Trophoblast cell (in vitro differentiated cells and primary cell): Measurements from ENCODE around the gene CRK.

Experiments
- DNase-seq, 2 donors: peaks; one replicate each; pipeline ENCODE4 v3.0.0-alpha.2; 2016
- H2AFZ ChIP-seq: 2 replicates; pipeline ENCODE4 v1.6.1; 2013; ENCODE audit warnings: low read length, moderate library complexity, mild to moderate bottlenecking; ENCODE audit not compliant: insufficient read depth, poor library complexity
- H2AK5ac ChIP-seq: 2 replicates; pipeline ENCODE4 v1.6.1; 2013; ENCODE audit warnings: mild to moderate bottlenecking, low read length
- H2BK120ac ChIP-seq: 2 replicates; pipeline ENCODE4 v1.6.1; 2013; ENCODE audit warnings: low read length, mild to moderate bottlenecking, moderate library complexity; ENCODE audit not compliant: insufficient read depth, poor library complexity
- H2BK12ac ChIP-seq: 2 replicates; pipeline ENCODE4 v1.6.1; 2013; ENCODE audit warnings: mild to moderate bottlenecking, low read length, moderate library complexity
- H2BK5ac ChIP-seq: 2 replicates; pipeline ENCODE4 v1.6.1; 2013; ENCODE audit warnings: low read length, low read depth, moderate library complexity, mild to moderate bottlenecking; ENCODE audit not compliant: poor library complexity
- H3K14ac ChIP-seq: 2 replicates; pipeline ENCODE4 v1.6.1; 2013; ENCODE audit warnings: mild to moderate bottlenecking, low read length
- H3K18ac ChIP-seq: 2 replicates; pipeline ENCODE4 v1.6.1; 2013; ENCODE audit warnings: mild to moderate bottlenecking, low read length
- H3K23ac ChIP-seq: 2 replicates; pipeline ENCODE4 v1.6.1; 2013; ENCODE audit warnings: low read length
- H3K27ac ChIP-seq: 2 replicates; pipeline ENCODE4 v1.5.1; 2013; ENCODE audit warnings: low read depth, mild to moderate bottlenecking, inconsistent platforms, low read length, moderate library complexity
- H3K27me3 ChIP-seq: 2 replicates; pipeline ENCODE4 v1.6.1; 2013; ENCODE audit warnings: inconsistent platforms, mild to moderate bottlenecking, low read length, moderate library complexity; ENCODE audit not compliant: insufficient read depth
- H3K36me3 ChIP-seq, 2 experiments: 1 replicate in 1 of 2; 2 replicates in 1 of 2; pipeline ENCODE4 v1.6.1; 2013; ENCODE audit warnings: low read length in 2 of 2, mild to moderate bottlenecking in 2 of 2, moderate library complexity in 1 of 2; ENCODE audit not compliant: insufficient read depth in 2 of 2, control insufficient read depth in 1 of 2
- H3K4ac ChIP-seq: 2 replicates; pipeline ENCODE4 v1.6.1; 2013; ENCODE audit warnings: low read depth, mild to moderate bottlenecking, low read length, moderate library complexity
- H3K4me1 ChIP-seq, 2 experiments: 1 replicate in 1 of 2; 2 replicates in 1 of 2; pipeline ENCODE4 v1.6.1; 2013; ENCODE audit warnings: low read length in 2 of 2, mild to moderate bottlenecking in 2 of 2, moderate library complexity in 1 of 2; ENCODE audit not compliant: insufficient read depth in 2 of 2, control insufficient read depth in 1 of 2
- H3K4me2 ChIP-seq: 2 replicates; pipeline ENCODE4 v1.6.1; 2013; ENCODE audit warnings: inconsistent platforms, mild to moderate bottlenecking, low read length, moderate library complexity
- H3K4me3 ChIP-seq: 2 replicates; pipeline ENCODE4 v1.5.1; 2013; ENCODE audit warnings: mild to moderate bottlenecking, low read depth, low read length, inconsistent platforms
- H3K79me1 ChIP-seq: one replicate; pipeline ENCODE4 v1.6.1; 2013; ENCODE audit warnings: low read length
- H3K79me2 ChIP-seq: 2 replicates; pipeline ENCODE4 v1.6.1; 2013; ENCODE audit warnings: low read length, mild to moderate bottlenecking; ENCODE audit not compliant: control insufficient read depth, insufficient read depth, poor library complexity
- H3K9ac ChIP-seq: 2 replicates; pipeline ENCODE4 v1.6.1; 2013; ENCODE audit warnings: mild to moderate bottlenecking, low read length
- H3K9me3 ChIP-seq: 2 replicates; pipeline ENCODE4 v1.6.1; 2013; ENCODE audit warnings: low read depth, mild to moderate bottlenecking, control low read depth, inconsistent platforms, low read length; ENCODE audit not compliant: insufficient read depth
- H4K12ac ChIP-seq: 2 replicates; pipeline ENCODE4 v1.6.1; 2013; ENCODE audit warnings: low read depth, mild to moderate bottlenecking, low read length, moderate library complexity
- H4K8ac ChIP-seq: 2 replicates; pipeline ENCODE4 v1.6.1; 2013; ENCODE audit warnings: low read depth, mild to moderate bottlenecking, low read length, moderate library complexity
- H4K91ac ChIP-seq: one replicate; pipeline ENCODE4 v1.6.1; 2013; ENCODE audit warnings: low read depth, mild to moderate bottlenecking, low read length, moderate library complexity
- WGBS: extraction: QIAGEN DNeasy Blood & Tissue Kit; methylation state at CpG from one replicate; pipeline ENCODE4 v1.1.7; 2013; ENCODE audit warnings: missing lambda C conversion rate; ENCODE audit not compliant: insufficient read length, insufficient coverage; ENCODE audit errors: extremely low coverage; 5-methylcytosine and 5-hydroxymethylcytosine counted together

Gene CRK

GRCh38 chr17:1416414-1416813, 39.6 kb downstream of the CRK start:
- no peak for DNase-seq
- Histone ChIP-seq H2BK12ac (no peak overlapping the region), H4K91ac (no peak overlapping the region), H3K27ac (no peak overlapping the region), H3K27me3 (no peaks in the 10 kb centered on the region), H3K18ac (no peak overlapping the region), H3K4me2 (no peak overlapping the region), H3K4me1 (no peaks in the 10 kb centered on the region), H3K9ac (no peak overlapping the region), H3K14ac (no peak overlapping the region), H3K36me3 (peaks cover 8 to 13% of the 10 kb centered on the region in 2 experiments), H4K8ac (no peak overlapping the region), H2BK120ac (no peak overlapping the region), H3K79me1 (no peaks in the 10 kb centered on the region), H3K9me3 (peaks cover 2% of the 10 kb centered on the region), H2BK5ac (no peak overlapping the region), H3K4me3 (no peak overlapping the region), H3K4ac (no peak overlapping the region), H4K12ac (no peak overlapping the region), H3K79me2 (no peaks in the 10 kb centered on the region), H3K23ac (no peak overlapping the region), H2AK5ac (no peak overlapping the region), H2AFZ (no peak overlapping the region)
- no CpG with 5 or more reads among the region's 5 CpGs for WGBS

GRCh38 chr17:1414634-1415033, 41.4 kb downstream of the CRK start:
- H3K27ac ChIP-seq = no peak overlapping the region
- H3K14ac ChIP-seq = no peak overlapping the region
- no peak overlapping the region for H4K12ac ChIP-seq
- no peak overlapping the region for H2AK5ac ChIP-seq
- no peak overlapping the region for H2BK5ac ChIP-seq
- no peak overlapping the region for H4K8ac ChIP-seq
- no peak overlapping the region for H3K4me3 ChIP-seq
- no peak overlapping the region for H3K4me2 ChIP-seq
- peaks cover 2 to 4% of the 10 kb centered on the region in 2 experiments for H3K36me3 ChIP-seq
- H2BK120ac ChIP-seq = no peak overlapping the region
- no peak overlapping the region for H3K18ac ChIP-seq
- H3K9me3 ChIP-seq = peaks cover 2% of the 10 kb centered on the region
- H3K9ac ChIP-seq = no peak overlapping the region
- no peak overlapping the region for H2AFZ ChIP-seq
- no peak overlapping the region for H3K23ac ChIP-seq
- no CpG with 5 or more reads among the region's 10 CpGs for WGBS
- H3K79me1 ChIP-seq = no peaks in the 10 kb centered on the region
- no peak overlapping the region for H4K91ac ChIP-seq
- no peaks in the 10 kb centered on the region for H3K79me2 ChIP-seq
- no peaks in the 10 kb centered on the region for H3K4me1 ChIP-seq
- no peak for DNase-seq
- H3K27me3 ChIP-seq = no peaks in the 10 kb centered on the region
- H2BK12ac ChIP-seq = no peak overlapping the region
- H3K4ac ChIP-seq = no peak overlapping the region

- Histone ChIP-seq H3K4ac (no peak overlapping the region), H3K79me2 (no peaks in the 10 kb centered on the region), H2BK12ac (no peak overlapping the region), H3K23ac (no peak overlapping the region), H4K91ac (no peak overlapping the region), H3K27ac (no peak overlapping the region), H2BK120ac (no peak overlapping the region), H2BK5ac (no peak overlapping the region), H3K18ac (no peak overlapping the region), H3K4me2 (no peak overlapping the region), H3K9me3 (peaks cover 2% of the 10 kb centered on the region), H2AK5ac (no peak overlapping the region), H4K12ac (no peak overlapping the region), H3K9ac (no peak overlapping the region), H4K8ac (no peak overlapping the region), H3K14ac (no peak overlapping the region), H3K36me3 (peaks cover 2 to 4% of the 10 kb centered on the region in 2 experiments), H3K4me1 (no peaks in the 10 kb centered on the region), H3K4me3 (no peak overlapping the region), H3K27me3 (no peaks in the 10 kb centered on the region), H2AFZ (no peak overlapping the region), H3K79me1 (no peaks in the 10 kb centered on the region)
- DNase-seq = no peak
- WGBS = no CpG with 5 or more reads among the region's 9 CpGs
Observed at GRCh38 chr17:1414001-1414574, 41.9 kb downstream of the CRK start.

GRCh38 chr17:1413281-1413791, 42.7 kb downstream of the CRK start:
- Histone ChIP-seq H3K27ac (no peak overlapping the region), H3K18ac (no peak overlapping the region), H3K4me2 (no peak overlapping the region), H3K4me3 (no peak overlapping the region), H3K79me2 (no peaks in the 10 kb centered on the region), H2AFZ (no peak overlapping the region), H3K4ac (no peak overlapping the region), H4K91ac (no peak overlapping the region), H3K27me3 (no peaks in the 10 kb centered on the region), H3K9me3 (peaks cover 2% of the 10 kb centered on the region), H2BK120ac (no peak overlapping the region), H2BK12ac (no peak overlapping the region), H2AK5ac (no peak overlapping the region), H4K12ac (no peak overlapping the region), H3K36me3 (peaks cover 2 to 4% of the 10 kb centered on the region in 2 experiments), H4K8ac (no peak overlapping the region), H3K9ac (no peak overlapping the region), H3K79me1 (no peaks in the 10 kb centered on the region), H3K14ac (no peak overlapping the region), H3K4me1 (no peaks in the 10 kb centered on the region), H2BK5ac (no peak overlapping the region), H3K23ac (no peak overlapping the region)
- DNase-seq = no peak
- no CpG with 5 or more reads among the region's 6 CpGs for WGBS
